NCI-H526 (cell line): ENCODE results near the gene CAPS.

Experiments
- DNase-seq, 2 experiments: peaks; one replicate each; lab custom pipeline; 2025; lab: John Stamatoyannopoulos, UW

The CAPS gene

GRCh38 chr19:5933391-5934068 is 19.5 kb downstream of the CAPS start:
- no peak for DNase-seq

- no peak for DNase-seq
Observed at GRCh38 chr19:5934069-5934401, 20.0 kb downstream of the CAPS start.

- DNase-seq = no peak
Observed at GRCh38 chr19:5934774-5935472, 20.9 kb downstream of the CAPS start.

DNA sequence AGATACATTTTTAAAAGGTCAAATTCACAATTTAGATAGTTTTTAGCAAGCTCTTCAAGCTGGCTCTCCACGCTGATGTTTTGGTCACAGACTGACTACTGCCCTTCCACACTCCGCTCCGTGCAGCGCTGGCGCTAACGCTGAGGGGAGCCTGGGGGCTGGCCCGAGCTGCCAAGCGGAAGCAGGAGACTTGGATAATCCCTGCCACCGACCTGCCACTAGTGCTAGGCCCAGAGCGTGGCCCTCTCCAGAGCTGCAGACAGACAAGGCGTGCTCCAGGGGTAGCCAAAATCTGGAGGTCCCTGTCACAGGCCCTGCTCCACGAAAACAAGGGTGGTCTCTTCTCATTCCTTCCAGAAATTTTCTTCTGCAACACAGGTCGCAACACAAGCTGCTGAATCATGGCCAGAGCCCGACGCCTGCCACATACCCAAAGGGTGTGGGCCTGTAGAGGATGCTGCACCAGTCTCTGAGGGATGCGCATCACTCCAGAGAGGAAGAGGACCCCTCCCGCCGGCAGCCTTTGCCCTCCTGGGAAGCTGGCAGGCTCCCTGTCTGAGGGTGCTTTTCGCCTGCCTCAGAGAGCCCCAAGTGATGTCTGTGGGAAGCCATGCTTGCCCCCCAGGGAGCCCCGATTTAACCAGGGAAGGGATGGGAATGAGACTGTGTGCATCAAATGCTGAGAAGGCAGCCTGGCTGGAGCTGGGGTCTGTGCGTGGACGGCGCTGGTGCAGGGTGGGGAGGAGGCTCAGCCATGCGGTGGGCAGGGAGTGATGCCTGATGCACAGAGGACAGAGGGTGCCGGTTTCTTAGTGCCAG is 21.6 kb downstream of the CAPS start:
- no peak for DNase-seq

DNA sequence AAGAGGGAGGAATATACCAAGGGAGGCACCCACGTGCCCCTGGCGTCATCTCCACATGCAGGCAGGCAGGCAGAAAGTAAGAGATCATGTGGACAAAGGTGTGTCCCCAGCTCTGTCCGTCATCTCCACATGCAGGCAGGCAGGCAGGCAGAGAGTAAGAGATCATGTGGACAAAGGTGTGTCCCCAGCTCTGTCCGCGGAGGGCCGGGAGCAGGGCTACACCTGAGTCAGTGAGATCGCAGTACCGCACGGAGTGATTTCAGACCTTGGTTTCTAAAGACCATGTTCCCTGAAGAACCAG is 22.2 kb downstream of the CAPS start:
- no peak for DNase-seq

- DNase-seq = no peak
Observed at GRCh38 chr19:5937550-5937949, 23.5 kb downstream of the CAPS start.

DNA sequence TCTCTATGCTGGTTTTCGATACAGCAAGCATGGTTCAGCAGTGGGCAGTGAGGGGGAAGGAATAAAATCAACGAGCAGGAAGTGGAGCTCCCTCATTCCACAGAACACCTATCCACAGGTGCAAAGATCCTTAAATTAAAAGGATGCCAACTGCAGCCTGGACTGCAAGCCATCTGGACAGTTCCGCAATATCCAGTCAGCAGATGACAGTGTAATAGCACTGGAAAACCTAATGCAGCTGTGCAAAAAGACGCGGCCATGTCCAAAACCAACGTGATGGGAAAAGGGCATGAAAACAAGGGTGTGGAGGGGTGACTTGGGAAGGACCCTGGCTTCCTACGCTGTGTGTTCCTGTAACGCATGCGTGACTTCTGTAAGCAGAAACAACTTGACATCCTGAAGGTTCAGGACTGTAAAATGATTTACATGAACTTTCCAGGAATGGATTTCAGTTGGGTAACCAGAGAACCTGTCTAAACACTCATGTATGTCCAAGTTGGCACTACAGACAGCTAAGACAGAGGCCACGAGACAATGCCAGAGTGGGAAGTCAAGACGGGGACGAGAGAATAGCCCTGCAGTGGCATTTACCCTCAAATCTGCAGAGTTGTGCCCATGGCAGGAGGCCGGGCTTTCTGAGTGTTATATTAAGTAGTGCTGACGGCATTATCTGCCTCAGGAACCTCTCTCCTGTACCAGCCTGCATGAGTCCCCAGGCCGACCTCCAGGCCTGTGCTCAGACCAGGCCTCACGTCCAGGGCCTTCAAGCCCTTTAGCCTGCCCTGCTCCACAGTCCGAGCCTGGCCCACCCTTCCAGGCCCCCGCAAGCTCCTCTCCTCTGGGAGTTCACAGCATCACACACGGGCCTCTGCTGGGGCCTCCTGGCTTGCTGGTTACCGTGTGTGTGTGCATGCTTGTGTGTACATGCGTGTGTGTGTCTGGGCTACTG is 26.5 kb downstream of the CAPS start:
- DNase-seq = no peak

DNA sequence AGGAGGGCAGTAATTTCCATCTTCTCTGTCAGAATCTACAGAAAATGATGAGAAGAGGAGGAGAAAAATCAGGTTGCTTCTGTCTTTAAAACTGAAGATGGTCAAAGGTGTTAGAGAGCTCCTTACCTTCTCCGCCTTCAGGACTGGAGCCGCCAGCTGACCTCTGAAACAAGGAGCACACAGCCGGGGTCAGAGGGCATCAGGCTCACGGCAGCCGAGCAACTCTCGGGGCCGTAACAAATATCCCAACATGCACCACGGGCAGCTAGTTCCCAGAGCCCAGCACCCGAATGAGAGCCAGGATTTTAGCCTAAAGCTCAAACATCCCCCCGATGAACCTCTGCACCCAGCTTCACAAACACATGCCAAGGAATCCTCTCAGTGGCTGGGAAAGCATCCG is 27.6 kb downstream of the CAPS start:
- no peak for DNase-seq

DNA sequence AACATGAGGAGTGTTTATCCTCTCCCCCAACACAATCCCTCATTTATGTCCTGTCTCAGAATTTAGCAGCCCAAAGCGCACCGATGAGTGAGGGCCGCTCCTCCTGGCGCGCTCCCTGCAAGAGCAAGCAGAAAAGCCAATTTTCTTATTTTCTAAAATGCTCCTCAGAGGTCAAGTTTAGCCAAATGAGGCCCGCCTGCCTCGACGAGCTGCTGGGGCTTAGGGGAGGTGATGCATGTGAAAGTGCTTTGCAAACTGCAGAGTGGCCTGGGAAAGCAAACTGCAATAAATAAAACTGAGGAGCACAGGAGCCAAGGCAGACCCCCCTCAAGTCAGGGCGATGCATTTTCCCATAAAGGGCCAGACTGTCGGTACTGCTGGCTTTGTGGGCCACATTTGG is 29.0 kb downstream of the CAPS start:
- no peak for DNase-seq

- no peak for DNase-seq
Observed at GRCh38 chr19:5943623-5944022, 29.6 kb downstream of the CAPS start.

DNA sequence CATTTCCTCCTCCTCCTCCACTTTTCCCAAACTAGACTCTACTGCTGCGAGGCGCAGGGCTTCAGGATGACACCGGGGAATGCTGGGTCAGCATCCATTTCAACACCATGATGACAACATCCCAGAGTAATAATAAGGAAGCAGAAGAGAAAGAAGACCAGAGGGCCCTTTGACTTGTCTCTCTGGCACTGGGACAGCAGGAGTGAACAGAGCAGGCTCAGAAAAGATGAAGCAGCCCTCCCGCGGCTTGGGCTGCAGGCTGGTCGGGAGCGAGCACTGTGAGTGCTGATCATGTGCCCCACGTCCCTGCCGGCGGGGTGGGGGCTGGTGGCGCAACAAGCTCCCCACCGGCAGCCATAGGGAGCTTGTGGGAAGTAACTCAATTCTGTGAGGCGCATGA is 33.4 kb downstream of the CAPS start:
- no peak for DNase-seq

DNA sequence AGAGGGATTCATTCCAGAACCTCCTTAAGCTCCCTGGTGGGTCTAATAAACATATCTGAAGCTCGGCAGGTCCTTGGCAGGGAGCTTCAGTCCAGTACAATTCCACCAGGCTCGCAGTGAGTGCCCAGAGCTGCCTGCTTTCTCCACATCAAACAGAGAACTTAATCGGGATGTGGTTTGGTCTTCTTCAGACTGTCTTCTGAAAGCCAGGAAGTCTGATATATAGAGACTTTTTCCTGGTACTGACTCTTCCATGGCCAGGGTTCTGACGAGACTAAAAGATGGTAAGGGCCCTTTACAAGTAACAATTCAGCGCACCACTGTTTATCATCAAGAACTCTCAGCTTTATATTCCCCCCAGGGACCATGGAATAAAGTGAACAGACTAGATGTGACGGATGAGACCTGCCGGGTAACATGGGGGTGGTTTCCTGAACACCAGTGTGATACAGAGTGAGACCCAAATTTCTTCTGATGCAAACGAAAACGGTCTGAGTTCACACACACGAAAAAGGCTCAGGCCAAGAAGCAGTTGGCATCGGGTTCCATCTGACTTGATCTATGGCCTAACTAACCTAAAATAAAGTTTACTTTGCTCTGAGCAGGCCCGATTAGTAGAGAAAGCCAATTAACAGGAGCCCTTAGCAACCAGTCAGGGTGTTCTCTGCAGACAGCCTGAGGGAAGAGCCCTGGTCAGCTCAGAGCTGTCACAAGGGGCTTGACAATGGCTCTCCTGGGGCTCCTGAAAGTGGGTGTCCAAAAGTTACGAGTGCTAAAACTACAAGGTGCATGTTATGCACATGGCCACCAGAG is 34.9 kb downstream of the CAPS start:
- DNase-seq = no peak

- no peak for DNase-seq
Observed at GRCh38 chr19:5949792-5950305, 35.8 kb downstream of the CAPS start.

DNA sequence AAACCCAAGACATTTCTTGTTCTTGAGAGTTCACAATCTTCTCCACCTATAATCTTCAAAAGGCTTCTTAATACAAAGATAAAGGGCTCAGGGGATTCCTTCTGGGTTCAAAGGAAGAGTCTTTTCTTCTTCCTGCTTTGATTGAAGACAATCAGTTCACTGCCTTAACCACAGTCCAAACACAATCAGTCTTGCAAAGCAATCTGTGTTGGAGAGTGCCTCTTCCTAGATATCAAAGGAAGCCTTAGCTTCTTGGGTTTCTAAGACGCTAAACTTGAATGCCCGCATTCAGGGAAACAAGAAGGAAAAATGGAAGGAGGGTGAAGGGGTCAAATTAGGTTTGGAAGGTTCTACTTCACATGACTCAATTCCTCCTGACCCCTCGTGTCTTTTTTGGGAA is 36.7 kb downstream of the CAPS start:
- no peak for DNase-seq

GRCh38 chr19:5951338-5951861 is 37.3 kb downstream of the CAPS start:
- DNase-seq = no peak

GRCh38 chr19:5952193-5953029 is 38.4 kb downstream of the CAPS start:
- no peak for DNase-seq

- no peak for DNase-seq
Observed at GRCh38 chr19:5953030-5953589, 39.1 kb downstream of the CAPS start.

DNA sequence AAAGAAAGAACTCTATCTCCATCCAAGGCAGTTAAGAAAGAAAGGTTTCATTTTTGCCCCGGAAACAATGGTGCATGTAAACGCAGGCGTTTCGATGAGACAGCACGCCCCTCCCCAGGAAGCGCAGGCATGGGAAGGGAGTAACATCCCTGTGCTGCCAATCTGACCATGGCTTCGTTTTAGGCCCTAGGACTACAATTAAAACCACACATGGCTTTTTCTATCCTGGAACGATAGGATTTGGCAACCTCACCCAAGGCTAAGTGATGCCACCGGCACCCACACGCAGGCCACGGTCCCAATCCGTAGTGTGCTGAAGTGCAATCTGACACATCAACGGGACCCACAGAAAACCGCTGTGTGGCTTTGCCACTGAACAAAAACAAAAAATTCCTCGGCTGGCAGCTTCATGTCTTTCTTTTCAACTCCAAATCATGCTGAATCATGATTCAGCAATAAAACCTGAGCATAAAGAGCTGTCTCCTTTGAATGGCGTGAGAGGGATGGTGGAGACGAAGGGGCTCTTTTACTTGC is 39.7 kb downstream of the CAPS start:
- DNase-seq = no peak

- no peak for DNase-seq
Observed at GRCh38 chr19:5954293-5954692, 40.2 kb downstream of the CAPS start.

DNA sequence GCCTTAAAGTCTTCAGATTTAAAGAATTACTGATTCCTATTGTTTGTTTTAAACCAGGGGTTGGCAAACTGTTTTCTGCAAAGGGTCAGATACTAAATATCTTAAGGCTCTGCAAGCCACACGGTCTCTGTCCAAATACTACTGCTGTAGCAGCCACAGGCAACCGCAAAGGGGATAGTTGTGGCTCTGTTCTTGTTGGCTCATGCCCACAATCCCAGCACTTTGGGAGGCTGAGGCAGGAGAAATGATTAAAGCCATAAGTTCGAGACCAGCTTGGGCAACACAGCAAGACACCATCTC is 41.5 kb downstream of the CAPS start:
- no peak for DNase-seq
